ENCODE data around the gene SAMD13. TPM values are rescaled to one million over a fixed set of nuclear protein-coding genes. Genes with fewer than 3 reads are reported as not detected.

The SAMD13 gene
- total and polyA plus RNA-seq, 10 of the 15 experiments (the other 5 are each of a cell fraction or from before 2014, with no cell fraction given) = 0.81 to 1.9 (median 1.2) TPM; not detected in 1

GRCh38 chr1:84379138-84379916, 77.8 kb downstream of the SAMD13 start:
- intact Hi-C loops (cut with micrococcal nuclease; ENCODE audit: unreplicated experiment) (no loop called here), in situ Hi-C loops (cut with MboI) (no loop called here)
- Histone ChIP-seq H3K27ac (ENCODE audit: control insufficient read depth, insufficient read depth) (no peak overlapping the region), H2AFZ (ENCODE audit: control insufficient read depth, low read depth, low read length) (no peak overlapping the region), H3K9me3 (replicated peaks; ENCODE audit: control insufficient read depth, insufficient read depth, low read length) (no peaks in the 10 kb centered on the region), H3K27me3 (replicated peaks in 1 of 2; ENCODE audit: control insufficient read depth in 2 of 2, insufficient read depth in 2 of 2, low read length in 1 of 2) (no peaks in the 10 kb centered on the region), H3K4me2 (ENCODE audit: control insufficient read depth, insufficient read depth) (no peak overlapping the region), H3K36me3 (ENCODE audit: control insufficient read depth in 2 of 2, insufficient read depth in 2 of 2, low read length in 1 of 2) (no peaks in the 10 kb centered on the region), H3K4me3 (no peak overlapping the region), H3K9ac (ENCODE audit: control insufficient read depth, insufficient read depth, low read length) (no peak overlapping the region), H3K4me1 (ENCODE audit: control insufficient read depth, insufficient read depth, low read length) (no peaks in the 10 kb centered on the region), H3K79me2 (ENCODE audit: control insufficient read depth, insufficient read depth, low read length) (no peaks in the 10 kb centered on the region), H4K20me1 (ENCODE audit: control insufficient read depth, insufficient read depth) (no peaks in the 10 kb centered on the region)
- no TSS peak for BruUV-seq (replicated peaks)
- CTCF ChIA-PET = interaction anchor here (0.8 to 1.2 kb wide), 2 partner anchors 8 to 58 kb away, joined by 3 read pairs; no protein-coding TSS in a partner anchor
- 57% methylated on average over 4 of the region's 4 CpGs for WGBS (ENCODE audit: insufficient coverage, insufficient replicate concordance, low lambda C conversion rate, missing lambda C conversion rate)
- POLR2A ChIA-PET = no interaction called here
- no peak for TF ChIP-seq SRF (IDR thresholded peaks at IDR 0.05; ENCODE audit: low read depth in 2 of 2, low read length in 2 of 2)
- TF ChIP-seq CBX5 (IDR thresholded peaks at IDR 0.05; ENCODE audit: low read depth) = no peak
- TF ChIP-seq RUNX3 (IDR thresholded peaks at IDR 0.05; ENCODE audit: low read length) = no peak
- TF ChIP-seq BCL3 (IDR thresholded peaks at IDR 0.05; ENCODE audit: borderline replicate concordance, insufficient read depth, low read depth, low read length, poor library complexity, severe bottlenecking) = no peak
- ATAC-seq (no peak), FAIRE-seq (no peak), DNase-seq (ENCODE audit: low read depth, low spot score) (no peak)
- SMC1A ChIA-PET (ENCODE audit: uncharacterized antibody, unreplicated experiment) = interaction anchor here (0.8 to 3.8 kb wide), 2 partner anchors 11 to 56 kb away, joined by 3 to 14 read pairs; no protein-coding TSS in a partner anchor
- RAD21 ChIA-PET (ENCODE audit: unreplicated experiment) = interaction anchor here (1.4 kb wide), 1 partner anchor 10 kb away, joined by 3 read pairs; no protein-coding TSS in a partner anchor

GRCh38 chr1:84379917-84380180, 78.3 kb downstream of the SAMD13 start:
- ChIA-PET CTCF (interaction anchor here (1.2 kb wide), 1 partner anchor 9 kb away, joined by 3 read pairs; no protein-coding TSS in a partner anchor), SMC1A (ENCODE audit: uncharacterized antibody, unreplicated experiment) (interaction anchor here (3.8 kb wide), 1 partner anchor 10 kb away, joined by 14 read pairs; no protein-coding TSS in a partner anchor), POLR2A (no interaction called here), RAD21 (ENCODE audit: unreplicated experiment) (interaction anchor here (1.4 kb wide), 1 partner anchor 9 kb away, joined by 3 read pairs; no protein-coding TSS in a partner anchor)
- Histone ChIP-seq H3K9ac (ENCODE audit: control insufficient read depth, insufficient read depth, low read length) (no peak overlapping the region), H3K27me3 (replicated peaks in 1 of 2; ENCODE audit: control insufficient read depth in 2 of 2, insufficient read depth in 2 of 2, low read length in 1 of 2) (no peaks in the 10 kb centered on the region), H2AFZ (ENCODE audit: control insufficient read depth, low read depth, low read length) (no peak overlapping the region), H4K20me1 (ENCODE audit: control insufficient read depth, insufficient read depth) (no peaks in the 10 kb centered on the region), H3K9me3 (replicated peaks; ENCODE audit: control insufficient read depth, insufficient read depth, low read length) (no peaks in the 10 kb centered on the region), H3K27ac (ENCODE audit: control insufficient read depth, insufficient read depth) (no peak overlapping the region), H3K36me3 (ENCODE audit: control insufficient read depth in 2 of 2, insufficient read depth in 2 of 2, low read length in 1 of 2) (no peaks in the 10 kb centered on the region), H3K4me2 (ENCODE audit: control insufficient read depth, insufficient read depth) (no peak overlapping the region), H3K4me1 (ENCODE audit: control insufficient read depth, insufficient read depth, low read length) (no peaks in the 10 kb centered on the region), H3K79me2 (ENCODE audit: control insufficient read depth, insufficient read depth, low read length) (no peaks in the 10 kb centered on the region), H3K4me3 (no peak overlapping the region)
- in situ Hi-C loops (cut with MboI) = no loop called here
- DNase-seq (ENCODE audit: low read depth, low spot score) (no peak), ATAC-seq (no peak), FAIRE-seq (no peak)
- no TSS peak for BruUV-seq (replicated peaks)
- WGBS (ENCODE audit: insufficient coverage, insufficient replicate concordance, low lambda C conversion rate, missing lambda C conversion rate) = 0% methylated on average over 1 of the region's 1 CpG
- TF ChIP-seq SUZ12 (IDR thresholded peaks at IDR 0.05; ENCODE audit: unreplicated experiment) = no peak
- no peak for TF ChIP-seq MEF2B (IDR thresholded peaks at IDR 0.05; ENCODE audit: partially characterized antibody, poor library complexity, severe bottlenecking)
- no peak for TF ChIP-seq RAD51 (IDR thresholded peaks at IDR 0.05)
- intact Hi-C loops (cut with micrococcal nuclease; ENCODE audit: unreplicated experiment) = no loop called here

Measured in GM12878 (cell line).